ENCODE results near the gene ZFP30. TPM values are rescaled to one million over a fixed set of nuclear protein-coding genes. Genes with fewer than 3 reads are reported as not detected.
"Not testable (repeated sequence)": the region's sequence is repeated elsewhere in the genome, so short reads cannot be mapped to it uniquely, and the experiment has no call there.

Gene ZFP30
- 6.6 TPM for total RNA-seq
- long read RNA-seq, partial matches to known transcripts: 0 of 3 reads
- long read RNA-seq, other reads (novel, unspliced or antisense): 3 of 3 reads

DNA sequence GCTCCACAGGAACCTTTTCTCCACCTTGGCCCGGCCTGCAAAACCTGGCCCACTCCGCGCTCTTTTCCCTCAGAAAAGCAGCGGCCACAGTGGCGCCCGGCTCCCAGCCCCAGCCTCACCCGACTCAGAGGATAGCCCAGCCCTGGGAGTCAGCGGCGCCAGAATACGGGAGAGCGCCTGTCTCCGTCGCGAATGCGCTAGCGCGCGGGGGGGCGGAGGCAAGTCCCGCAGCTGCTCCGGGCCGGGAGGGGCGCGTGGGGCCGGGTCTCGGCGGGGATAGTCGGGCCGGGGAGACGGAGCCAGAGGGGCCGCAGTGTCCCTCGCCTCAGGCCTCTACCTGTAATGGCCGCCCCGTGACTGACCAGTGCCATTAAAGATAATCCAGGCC lies at the start of gene ZFP30:
ZFP30 (minus strand) TSS at position 165 of the 388 bp plus-strand sequence. CDS start 7,643 bp downstream, outside the sequence.
- intact Hi-C loops (cut with DNase I): loop anchor here (2.0 to 5.0 kb wide), 2 partner anchors 58 to 64 kb away; partner anchors contain the start of gene ZNF607
- DNase-seq (ENCODE audit: low spot score): peak; percentile 88

DNA sequence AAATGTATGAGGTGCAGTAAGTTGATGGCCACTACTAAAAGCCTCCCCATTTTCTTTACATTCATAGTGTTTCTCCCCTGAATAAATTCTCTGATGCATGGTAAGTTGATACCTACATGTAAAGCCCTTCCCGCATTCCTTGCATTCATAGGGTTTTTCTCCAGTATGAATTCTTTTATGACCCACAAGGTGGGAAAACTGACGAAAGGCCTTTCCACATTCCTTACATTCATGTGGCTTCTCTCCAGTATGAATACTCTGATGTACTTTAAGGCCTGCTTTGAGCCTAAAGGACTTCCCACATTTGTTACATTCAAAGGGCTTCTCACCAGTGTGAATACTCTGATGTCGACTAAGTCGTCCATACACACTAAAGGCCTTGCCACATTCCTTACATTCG lies 43.8 kb upstream of the ZFP30 start:
- intact Hi-C loops (cut with DNase I): no loop called here
- DNase-seq (ENCODE audit: low spot score): no peak

DNA sequence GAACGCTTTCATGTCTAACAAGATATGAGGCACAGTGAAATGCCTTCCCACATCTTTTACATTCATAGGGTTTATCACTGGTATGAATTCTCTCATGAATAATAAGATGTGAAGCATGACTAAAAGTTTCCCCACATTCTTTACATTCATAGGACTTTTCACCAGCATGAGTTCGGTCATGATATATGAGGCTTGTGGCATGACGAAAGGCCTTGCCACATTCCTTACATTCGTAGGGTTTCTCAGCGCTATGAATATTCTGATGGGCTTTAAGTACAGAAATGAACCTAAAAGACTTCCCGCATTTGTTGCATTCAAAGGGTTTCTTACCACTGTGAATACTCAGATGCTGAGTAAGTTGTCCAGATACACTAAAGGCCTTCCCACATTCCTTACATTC lies 43.0 kb upstream of the ZFP30 start:
- intact Hi-C loops (cut with DNase I): no loop called here
- DNase-seq (ENCODE audit: low spot score): no peak

DNA sequence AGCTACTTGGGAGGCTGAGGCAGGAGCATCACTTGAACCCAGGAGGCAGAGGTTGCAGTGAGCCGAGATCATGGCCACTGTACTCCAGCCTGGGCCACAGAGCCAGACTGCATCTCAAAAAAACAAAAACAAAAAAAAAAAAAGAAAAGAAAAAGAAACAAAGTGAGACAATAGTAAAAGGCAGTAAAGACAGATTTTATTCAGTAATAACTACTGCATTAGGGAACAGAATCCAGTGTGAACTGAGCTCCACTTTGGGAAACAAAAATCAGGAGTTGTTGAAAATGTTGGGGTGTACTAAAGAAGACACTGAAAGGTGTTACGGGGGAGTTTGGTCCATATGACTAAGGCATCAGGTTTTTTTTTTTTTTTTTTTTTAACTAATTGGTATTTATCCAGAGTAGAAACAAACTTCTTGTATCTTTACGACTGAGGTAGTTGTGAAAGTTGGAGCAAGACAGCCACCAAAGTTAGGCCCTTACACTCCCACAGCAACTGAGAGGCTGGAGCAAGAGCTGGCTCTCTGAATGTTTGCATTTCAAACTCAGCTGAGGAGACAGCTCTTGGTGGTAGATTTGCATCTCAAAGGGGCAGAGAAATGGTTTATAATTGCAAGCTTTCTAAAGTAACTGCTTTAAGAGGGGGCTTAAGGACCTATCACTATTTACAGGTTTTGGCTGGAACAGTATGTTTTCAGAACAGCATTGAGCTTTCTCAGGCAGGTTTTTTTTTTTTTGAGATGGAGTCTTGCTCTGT lies 40.1 kb upstream of the ZFP30 start:
- intact Hi-C loops (cut with DNase I): no loop called here
- DNase-seq (ENCODE audit: low spot score): no peak

DNA sequence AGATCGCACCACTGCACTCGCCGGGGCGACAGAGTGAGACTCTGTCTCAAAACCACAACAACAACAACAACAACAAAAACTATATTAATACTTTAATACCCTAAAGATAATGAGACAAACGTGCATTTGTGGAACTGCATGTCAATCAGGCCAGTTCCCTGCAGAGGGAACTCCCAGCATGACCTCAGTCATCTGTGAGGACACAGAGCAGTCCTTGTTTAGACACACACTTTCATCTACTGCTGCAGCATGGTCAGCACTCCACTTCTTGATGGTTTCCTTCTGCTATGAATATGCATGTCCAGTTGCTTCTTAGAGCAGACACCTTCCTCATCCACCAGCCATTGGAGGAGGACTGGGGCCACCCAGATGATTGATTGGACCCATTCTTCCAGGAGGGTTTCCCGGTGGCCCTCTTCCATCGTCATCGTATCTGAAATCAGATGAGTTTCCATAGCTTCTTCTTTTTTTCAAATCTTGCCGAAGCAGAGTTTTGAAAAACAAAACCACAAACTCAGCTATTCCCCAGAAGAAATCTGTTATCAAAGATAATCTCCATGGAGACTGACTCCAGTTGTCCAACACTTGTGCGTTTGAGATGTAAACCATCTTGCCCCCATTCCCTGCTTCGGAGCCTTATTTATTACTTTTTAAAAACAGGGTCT lies 37.8 kb upstream of the ZFP30 start:
- intact Hi-C loops (cut with DNase I): loop anchor here (1.0 kb wide), 1 partner anchor 37 kb away; no protein-coding TSS in a partner anchor
- no peak for DNase-seq (ENCODE audit: low spot score)

DNA sequence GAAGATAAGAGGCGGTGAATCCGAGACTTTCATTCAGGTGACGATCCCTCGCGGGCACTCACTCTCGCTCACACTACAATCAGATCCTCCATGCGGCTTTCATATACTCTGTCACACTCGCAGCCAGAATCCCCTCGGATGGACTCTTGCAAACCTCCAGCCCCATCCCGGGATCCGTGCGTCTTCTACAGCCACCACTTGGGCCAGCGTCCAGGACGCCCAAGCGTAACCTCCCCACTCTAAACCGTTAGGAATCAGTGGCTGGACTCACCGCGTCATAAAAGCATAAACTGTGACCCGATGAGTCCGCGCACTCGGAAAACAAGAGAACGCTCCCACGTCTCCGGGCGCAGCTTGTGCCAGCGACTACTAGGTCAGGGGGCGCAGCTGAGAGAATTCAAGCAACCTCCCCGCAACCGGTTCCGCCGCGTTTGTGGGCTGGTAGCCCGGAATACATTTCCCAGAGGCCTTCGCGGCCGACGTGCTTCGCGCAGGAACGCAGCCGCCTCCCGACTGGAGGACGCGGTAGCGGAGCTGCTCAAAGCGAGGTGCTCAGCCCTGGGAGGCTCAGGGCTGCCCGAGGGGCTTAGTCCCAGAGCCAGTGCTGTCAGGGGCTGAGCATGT lies 36.7 kb upstream of the ZFP30 start:
- peak; percentile 93 for DNase-seq (ENCODE audit: low spot score)
- intact Hi-C loops (cut with DNase I): loop anchor here (1.0 kb wide), 1 partner anchor 36 kb away; no protein-coding TSS in a partner anchor

DNA sequence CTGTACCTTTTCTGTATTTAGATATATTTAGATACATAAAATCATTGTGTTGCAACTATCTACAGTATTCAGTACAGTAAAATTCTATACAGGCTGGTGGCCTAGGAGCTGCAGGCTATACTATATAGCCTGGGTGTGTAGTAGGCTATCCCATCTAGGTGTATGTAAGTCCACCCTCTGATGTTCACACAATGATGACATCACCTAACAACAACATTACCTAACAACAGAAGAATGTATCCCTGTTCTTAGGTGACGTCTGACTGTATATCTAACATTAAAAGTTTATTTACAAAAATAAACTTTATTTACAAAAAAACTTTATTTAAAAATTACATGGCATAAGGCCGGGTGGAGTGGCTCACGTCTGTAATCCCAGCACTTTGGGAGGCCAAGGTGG lies 28.3 kb upstream of the ZFP30 start:
- intact Hi-C loops (cut with DNase I): no loop called here
- DNase-seq (ENCODE audit: low spot score): no peak

DNA sequence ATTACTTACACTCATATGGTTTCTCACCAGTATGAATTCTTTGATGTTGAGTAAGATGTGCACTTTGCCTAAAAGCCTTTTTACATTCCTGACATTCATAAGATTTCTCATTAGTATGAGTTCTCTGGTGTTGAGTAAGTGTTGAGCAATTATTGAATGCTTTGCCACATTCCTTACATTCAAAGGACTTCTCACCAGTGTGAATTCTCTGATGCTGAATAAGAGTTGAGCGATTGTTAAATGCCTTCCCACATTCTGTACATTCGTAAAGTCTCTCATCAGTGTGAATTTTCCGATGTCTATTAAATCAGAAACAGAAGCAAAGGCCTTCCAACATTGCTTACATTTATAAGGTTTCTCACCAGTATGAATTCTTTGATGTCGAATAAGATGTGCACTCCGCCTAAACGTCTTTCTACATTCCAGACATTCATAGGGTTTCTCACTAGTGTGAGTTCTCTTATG lies 14.2 kb upstream of the ZFP30 start:
- intact Hi-C loops (cut with DNase I): no loop called here
- no peak for DNase-seq (ENCODE audit: low spot score)

DNA sequence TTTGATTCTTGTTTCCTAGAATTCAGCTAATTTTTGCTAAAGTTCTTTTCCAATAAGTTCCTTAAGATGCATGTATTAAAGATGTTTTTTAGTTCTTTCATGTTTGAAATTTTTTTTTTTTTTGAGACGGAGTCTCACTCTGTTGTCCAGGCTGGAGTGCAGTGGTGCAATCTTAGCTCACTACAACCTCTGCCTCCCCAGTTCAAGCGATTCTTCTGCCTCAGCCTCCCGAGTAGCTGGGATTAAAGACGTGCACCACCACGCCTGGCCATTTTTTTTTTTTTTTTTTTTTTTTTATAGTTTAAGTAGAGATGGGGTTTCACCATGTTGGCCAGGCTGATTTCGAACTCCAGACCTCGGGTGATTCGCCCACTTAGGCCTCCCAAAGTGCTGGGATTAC lies 1.9 kb upstream of the ZFP30 start:
- DNase-seq (ENCODE audit: low spot score): not testable (repeated sequence)
- intact Hi-C loops (cut with DNase I): loop anchor here (5.0 kb wide), 1 partner anchor 60 kb away; no protein-coding TSS in a partner anchor

DNA sequence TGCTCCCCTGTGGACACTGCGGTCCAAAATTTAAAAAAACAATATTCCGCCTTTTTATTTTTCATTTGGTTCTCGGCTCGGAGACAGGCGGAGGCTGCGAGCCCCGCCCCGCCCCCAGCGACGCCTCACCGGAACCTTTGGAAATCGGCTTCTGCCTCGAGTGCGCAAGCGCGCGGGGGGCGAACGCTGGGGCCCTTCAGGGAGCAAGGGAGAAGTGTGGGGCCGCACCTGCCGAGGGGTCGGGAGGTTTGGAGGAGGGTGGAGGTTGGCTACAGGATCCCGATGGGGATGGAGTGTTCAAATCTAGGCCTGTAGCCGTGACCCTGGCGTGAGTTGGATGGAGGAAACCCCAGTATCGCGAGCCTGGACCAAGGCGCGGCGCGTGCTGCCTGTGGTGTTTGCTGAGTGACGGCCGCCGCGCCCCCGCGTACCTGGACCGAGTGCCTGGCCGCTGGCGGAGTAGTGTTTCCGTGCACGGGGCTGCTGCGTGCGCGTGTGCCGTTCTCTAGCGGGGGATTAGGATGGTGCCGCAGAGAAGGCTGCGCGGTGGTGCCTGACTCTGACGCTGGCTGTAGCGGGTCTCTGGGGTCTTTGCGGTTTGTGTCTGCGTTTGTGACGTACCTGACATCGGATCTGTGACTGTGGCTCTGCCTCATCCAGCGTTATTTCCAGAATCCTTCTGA lies 565 bp upstream of the ZFP30 start:
- intact Hi-C loops (cut with DNase I): loop anchor here (1.0 to 5.0 kb wide), 3 partner anchors 36 to 63 kb away; partner anchors contain the start of gene ZNF607
- peak; percentile 88 for DNase-seq (ENCODE audit: low spot score)

DNA sequence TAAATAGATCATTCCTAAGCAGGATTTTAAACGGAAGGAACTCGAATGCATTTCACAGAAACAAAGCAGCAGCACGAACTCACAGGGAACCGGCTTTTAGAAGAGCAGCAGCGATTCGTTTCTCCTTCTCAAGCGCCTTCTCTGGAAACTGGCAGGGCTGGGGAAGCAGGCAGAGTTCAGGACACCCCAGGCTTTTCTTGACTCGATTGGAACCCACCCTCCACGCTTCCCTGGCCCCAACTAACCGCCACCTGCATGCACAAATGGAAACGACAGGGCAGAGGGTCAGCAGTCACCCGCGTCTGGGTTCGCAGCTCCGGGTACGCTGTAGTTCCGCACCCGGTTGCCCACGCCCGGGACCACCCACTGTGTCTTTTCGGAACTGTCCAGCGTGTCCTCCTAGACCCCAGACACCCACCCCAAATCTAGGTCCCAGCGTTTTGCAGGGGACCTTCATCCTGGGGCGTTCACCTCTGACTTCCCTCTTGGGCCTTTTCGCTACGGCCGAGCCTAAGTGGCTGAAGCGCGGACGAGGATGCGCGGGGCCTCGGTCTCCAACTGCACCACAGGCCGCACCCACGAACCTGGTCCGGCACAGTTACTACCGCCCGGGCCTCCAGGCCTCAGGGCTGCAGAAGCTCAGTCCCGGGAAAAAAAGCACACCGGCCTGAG lies 500 bp downstream of the ZFP30 start:
- DNase-seq (ENCODE audit: low spot score): peak; percentile 76
- intact Hi-C loops (cut with DNase I): loop anchor here (2.0 to 5.0 kb wide), 2 partner anchors 57 to 64 kb away; partner anchors contain the start of gene ZNF607

DNA sequence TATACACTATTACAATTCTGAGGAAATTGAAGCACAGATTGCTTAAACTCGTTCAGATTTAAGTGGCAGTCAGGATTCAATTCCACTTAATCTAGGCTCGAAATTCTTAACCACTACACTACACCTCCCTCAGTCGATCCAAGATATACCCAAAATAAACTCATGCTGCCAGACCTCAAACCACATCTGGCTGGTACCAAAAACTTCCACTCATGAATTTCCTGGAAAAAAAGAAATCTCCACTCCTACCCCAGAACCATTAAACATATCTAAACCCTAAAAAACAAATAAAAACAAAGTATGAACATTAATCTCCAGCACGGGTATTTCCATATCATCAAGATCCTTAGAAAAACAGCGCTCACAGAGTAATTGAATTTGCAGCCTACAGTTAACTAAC lies 1.1 kb downstream of the ZFP30 start:
- DNase-seq (ENCODE audit: low spot score): no peak
- intact Hi-C loops (cut with DNase I): loop anchor here (2.0 kb wide), 1 partner anchor 65 kb away; the partner anchor contains the start of gene ZNF607

DNA sequence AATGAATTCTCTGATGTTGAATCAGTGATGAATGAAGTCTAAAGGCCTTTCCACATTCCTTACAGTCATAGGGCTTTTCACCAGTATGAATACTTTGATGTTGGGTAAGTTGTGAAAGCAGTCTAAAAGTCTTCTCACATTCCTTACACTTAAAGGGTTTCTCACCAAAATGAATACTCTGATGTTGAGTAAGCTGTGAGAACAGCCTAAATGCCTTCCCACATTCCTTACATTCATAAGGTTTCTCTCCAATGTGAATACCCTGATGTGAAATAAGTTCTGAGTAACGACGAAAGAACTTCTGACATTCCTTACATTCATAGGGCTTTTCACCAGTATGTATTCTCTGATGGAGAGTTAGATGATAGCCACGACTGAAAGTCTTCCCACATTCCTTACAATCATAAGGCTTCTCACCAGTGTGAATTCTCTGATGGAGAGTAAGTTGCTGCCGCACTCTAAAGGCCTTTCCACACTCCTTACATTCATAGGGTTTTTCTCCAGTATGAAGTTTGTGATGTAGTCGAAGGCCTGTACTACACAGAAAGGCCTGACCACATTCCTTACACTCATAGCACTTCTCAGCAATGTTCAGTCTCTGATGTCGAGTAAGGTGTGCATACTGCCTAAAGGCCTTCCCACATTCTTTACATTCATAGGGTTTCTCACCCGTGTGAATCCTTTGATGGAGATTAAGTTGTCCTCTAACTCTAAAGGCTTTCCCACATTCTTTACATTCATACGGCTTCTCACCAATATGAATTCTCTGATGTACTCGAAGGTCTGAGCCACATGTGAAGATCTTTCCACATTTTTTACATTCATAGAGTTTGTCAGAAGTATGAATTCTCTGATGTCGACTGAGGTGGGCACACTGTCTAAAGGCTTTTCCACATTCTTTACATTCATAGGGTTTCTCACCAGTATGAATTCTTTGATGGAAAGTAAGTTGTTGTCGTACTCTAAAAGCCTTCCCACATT lies 19.9 kb downstream of the ZFP30 start:
- DNase-seq (ENCODE audit: low spot score): no peak
- intact Hi-C loops (cut with DNase I): no loop called here

DNA sequence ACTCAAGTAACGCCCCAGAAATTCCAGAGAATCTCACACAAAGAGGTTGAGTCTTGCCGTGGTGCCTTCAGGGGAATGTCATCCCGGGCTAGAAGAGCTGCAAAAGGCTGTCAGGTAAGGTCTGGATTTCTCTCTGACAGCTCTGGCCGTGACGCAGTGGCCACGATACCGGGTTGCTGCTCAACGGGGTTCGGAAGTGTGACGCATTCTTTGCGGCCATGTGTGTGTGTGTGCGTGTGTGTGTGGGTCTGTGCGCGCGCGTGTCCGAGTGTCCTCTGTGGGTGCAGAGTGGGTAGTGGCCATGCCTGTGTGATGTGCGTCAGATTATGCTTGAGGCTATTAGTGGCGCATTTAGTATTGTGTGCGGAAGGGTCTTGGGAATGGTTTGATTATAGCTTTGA lies 60.3 kb downstream of the ZFP30 start:
- intact Hi-C loops (cut with DNase I): loop anchor here (5.0 kb wide), 2 partner anchors 43 to 62 kb away; partner anchors contain the start of gene ZFP30
- peak; percentile 83 for DNase-seq (ENCODE audit: low spot score)

DNA sequence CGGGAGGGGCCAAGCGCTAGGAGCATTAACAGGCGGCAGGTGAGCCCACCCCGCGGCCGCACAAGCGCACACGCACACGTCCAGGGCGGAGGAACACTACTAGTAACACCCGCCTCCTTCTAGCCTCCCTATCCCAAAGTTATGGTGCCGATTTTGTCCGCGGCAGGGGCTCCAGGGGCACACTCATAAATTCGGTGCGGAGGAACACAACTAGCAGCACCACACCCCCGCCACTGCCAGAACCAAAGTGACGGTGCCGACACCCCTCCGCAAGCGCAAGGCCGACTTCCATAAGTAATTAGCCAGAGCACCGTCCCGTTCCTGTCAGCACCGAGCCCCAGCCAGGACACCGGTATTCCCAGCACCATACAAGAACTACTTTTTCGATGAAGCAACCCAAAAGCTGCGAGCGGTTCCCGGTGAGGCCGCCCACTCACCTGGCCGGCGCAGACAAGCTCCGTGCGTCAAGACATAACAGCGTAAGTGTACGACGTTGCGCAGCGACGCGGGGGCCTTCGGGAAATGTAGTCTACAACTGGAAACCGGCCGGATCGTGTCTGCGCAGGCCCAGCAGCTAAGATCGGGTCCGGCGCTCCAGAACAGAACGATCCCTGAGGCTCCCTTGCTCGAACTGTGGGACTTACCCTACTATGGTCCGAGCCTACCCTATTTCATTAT lies 60.8 kb downstream of the ZFP30 start, which contains the start of the genes ZNF540 and ZNF571:
ZNF540 (plus strand) TSS at position 573 of the 678 bp plus-strand sequence. CDS start 3,572 bp downstream, outside the sequence.
ZNF571 (minus strand) TSS at position 489 of the 678 bp plus-strand sequence. CDS start 8,116 bp downstream, outside the sequence.
- DNase-seq (ENCODE audit: low spot score): peak; percentile 96

DNA sequence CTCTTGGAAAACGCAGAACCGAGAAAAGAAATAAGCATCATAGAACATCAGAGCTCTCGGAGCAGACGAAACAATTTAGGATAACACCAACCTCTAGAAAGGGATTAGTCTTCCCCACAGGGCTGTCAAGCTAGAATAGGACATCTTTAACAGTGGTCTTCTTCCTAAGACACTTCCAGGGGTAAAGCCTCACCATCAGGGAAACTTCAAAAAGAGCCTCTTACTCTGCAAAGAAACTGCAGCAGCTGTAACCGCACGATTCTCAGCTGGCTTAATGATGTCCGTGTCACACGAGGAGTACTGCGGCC lies 61.3 kb downstream of the ZFP30 start:
- intact Hi-C loops (cut with DNase I): loop anchor here (2.0 to 5.0 kb wide), 2 partner anchors 42 to 125 kb away; partner anchors contain the start of gene ZNF570

More for the DNA sequence above, 60.8 kb downstream of the ZFP30 start, which contains the start of the genes ZNF540 and ZNF571:
- intact Hi-C loops (cut with DNase I): loop anchor here (5.0 kb wide), 1 partner anchor 42 kb away; no protein-coding TSS in a partner anchor

DNA sequence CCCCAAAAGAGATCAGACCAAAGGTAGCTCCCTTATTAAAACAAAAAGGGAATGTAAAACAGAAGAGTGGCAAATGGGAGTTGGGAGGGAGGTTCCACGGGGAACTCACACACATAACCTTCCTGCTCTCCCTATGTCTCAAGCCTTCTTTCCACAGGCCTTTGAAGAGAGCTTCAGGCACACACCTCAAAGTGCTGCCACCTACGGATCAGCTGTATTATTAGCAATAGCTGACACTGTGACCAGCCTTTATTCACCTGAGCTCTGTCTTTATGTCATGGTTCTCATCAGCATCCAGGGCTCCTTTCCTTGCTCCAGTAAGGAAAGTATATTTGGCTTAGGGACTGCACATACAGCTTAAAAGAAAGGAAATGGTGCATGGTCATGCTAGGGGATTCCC lies 71.9 kb downstream of the ZFP30 start:
- intact Hi-C loops (cut with DNase I): no loop called here
- no peak for DNase-seq (ENCODE audit: low spot score)

More for the DNA sequence above, 61.3 kb downstream of the ZFP30 start:
- DNase-seq (ENCODE audit: low spot score): no peak
